Measurements from ENCODE around the gene B3GALT2. TPM values are rescaled to one million over a fixed set of nuclear protein-coding genes. Genes with fewer than 3 reads are reported as not detected.

Gene B3GALT2
- total RNA-seq, 1 donor from 2014 or later = 6.8 TPM

DNA sequence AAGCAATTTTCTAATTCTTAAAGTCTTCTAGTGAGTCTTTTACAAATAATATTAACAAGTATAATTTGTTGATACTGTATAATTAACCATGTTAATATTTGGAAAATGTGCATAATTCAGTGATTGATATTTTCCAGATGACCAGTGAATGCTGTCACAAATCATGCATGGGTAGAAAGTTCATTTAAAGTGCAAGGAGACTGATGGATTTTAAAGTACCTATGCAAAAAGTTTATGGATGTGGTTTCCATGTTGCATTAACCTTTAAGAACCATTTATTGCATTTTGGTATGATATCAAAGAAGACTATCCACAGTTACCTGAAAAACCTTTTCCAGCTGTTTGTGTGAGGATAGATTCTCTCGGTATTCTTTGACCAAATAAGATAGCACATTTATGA is 41.4 kb downstream of the B3GALT2 start:
- Histone ChIP-seq H3K4me3 (no peak overlapping the region), H3K27ac (no peak overlapping the region), H3K36me3 (peaks cover 81% of the 10 kb centered on the region), H3K9me3 (no peaks in the 10 kb centered on the region), H3K4me1 (no peaks in the 10 kb centered on the region), H3K27me3 (no peaks in the 10 kb centered on the region)
- no peak for DNase-seq
- no peak for ATAC-seq
- no peak for TF ChIP-seq CTCF (IDR thresholded peaks at IDR 0.05)
- intact Hi-C loops (cut with DNase I) = no loop called here

DNA sequence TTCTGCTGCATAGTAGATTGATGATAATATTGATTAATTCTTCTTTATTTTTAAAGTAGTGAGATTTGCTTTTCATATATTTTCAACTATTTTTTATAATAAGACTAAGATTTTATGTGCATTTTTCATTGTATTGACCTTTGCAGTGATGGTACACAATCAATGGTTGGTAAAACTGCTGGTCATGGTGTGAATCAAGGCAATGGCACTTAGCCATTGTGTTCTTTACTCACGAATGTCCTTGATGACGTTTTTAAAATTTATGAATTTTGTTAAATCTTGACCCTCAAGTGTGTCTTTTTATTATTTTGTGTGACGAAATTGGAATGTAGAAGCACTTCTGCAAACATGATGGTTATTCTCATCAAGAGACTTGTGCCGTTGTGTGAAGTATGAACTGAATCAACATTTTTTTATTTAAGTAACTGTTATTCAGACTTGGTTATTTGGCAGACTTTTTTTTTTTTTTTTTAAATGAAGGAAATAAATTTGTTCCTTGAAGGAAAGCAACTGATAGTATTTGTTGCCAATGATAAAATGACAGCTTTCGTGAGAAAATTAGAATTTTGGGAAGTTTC is 42.0 kb downstream of the B3GALT2 start:
- H3K27ac ChIP-seq = no peak overlapping the region
- no peak for TF ChIP-seq CTCF (IDR thresholded peaks at IDR 0.05)
- intact Hi-C loops (cut with DNase I) = no loop called here
- H3K4me1 ChIP-seq = no peaks in the 10 kb centered on the region
- no peak overlapping the region for H3K4me3 ChIP-seq
- no peaks in the 10 kb centered on the region for H3K27me3 ChIP-seq
- H3K9me3 ChIP-seq = no peaks in the 10 kb centered on the region
- peaks cover 81% of the 10 kb centered on the region for H3K36me3 ChIP-seq
- DNase-seq (no peak), ATAC-seq (no peak)

DNA sequence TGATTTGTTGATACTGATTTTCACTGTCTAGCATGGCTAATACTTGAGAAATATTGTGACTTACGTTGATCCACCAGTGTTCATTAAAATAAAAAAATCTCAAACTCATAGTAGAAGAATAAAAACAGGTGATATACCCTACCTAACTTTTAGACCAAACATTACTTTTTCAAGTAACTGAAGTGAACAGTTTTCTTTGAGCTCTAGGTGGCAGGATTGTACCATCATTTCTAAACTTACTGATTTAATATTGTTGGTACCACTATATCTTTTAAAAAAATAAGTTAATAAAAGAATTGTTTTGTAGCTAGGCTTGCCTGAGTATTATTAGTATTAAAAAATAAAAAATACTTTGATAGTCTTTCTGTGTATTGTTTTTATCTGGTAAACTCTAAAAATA is 43.1 kb downstream of the B3GALT2 start:
- Histone ChIP-seq H3K4me3 (no peak overlapping the region), H3K9me3 (no peaks in the 10 kb centered on the region), H3K27ac (no peak overlapping the region), H3K4me1 (no peaks in the 10 kb centered on the region), H3K27me3 (no peaks in the 10 kb centered on the region), H3K36me3 (peaks cover 81% of the 10 kb centered on the region)
- DNase-seq (no peak), ATAC-seq (no peak)
- TF ChIP-seq CTCF (IDR thresholded peaks at IDR 0.05) = peak; percentile 44
- intact Hi-C loops (cut with DNase I) = no loop called here

- no peak for TF ChIP-seq CTCF (IDR thresholded peaks at IDR 0.05)
- no peaks in the 10 kb centered on the region for H3K9me3 ChIP-seq
- no peak for ATAC-seq
- H3K36me3 ChIP-seq = peaks cover 81% of the 10 kb centered on the region
- H3K27ac ChIP-seq = no peak overlapping the region
- DNase-seq = no peak
- no peaks in the 10 kb centered on the region for H3K4me1 ChIP-seq
- intact Hi-C loops (cut with DNase I) = no loop called here
- no peaks in the 10 kb centered on the region for H3K27me3 ChIP-seq
- H3K4me3 ChIP-seq = no peak overlapping the region
These were observed 44.0 kb downstream of the B3GALT2 start for GRCh38 chr1:193142409-193142808.

- Histone ChIP-seq H3K9me3 (no peaks in the 10 kb centered on the region), H3K36me3 (peaks cover 80% of the 10 kb centered on the region), H3K27ac (no peak overlapping the region), H3K27me3 (no peaks in the 10 kb centered on the region), H3K4me3 (no peak overlapping the region), H3K4me1 (no peaks in the 10 kb centered on the region)
- no peak for TF ChIP-seq CTCF (IDR thresholded peaks at IDR 0.05)
- no peak for ATAC-seq
- DNase-seq = no peak
- intact Hi-C loops (cut with DNase I) = no loop called here
These were observed 44.6 kb downstream of the B3GALT2 start for GRCh38 chr1:193141804-193142203.

- no peak for DNase-seq
- intact Hi-C loops (cut with DNase I) = no loop called here
- Histone ChIP-seq H3K27ac (no peak overlapping the region), H3K4me1 (no peaks in the 10 kb centered on the region), H3K4me3 (no peak overlapping the region), H3K9me3 (no peaks in the 10 kb centered on the region), H3K27me3 (no peaks in the 10 kb centered on the region), H3K36me3 (peaks cover 81% of the 10 kb centered on the region)
- no peak for TF ChIP-seq CTCF (IDR thresholded peaks at IDR 0.05)
- ATAC-seq = no peak
These were observed 46.2 kb downstream of the B3GALT2 start for GRCh38 chr1:193140254-193140653.
